Daoy (cell line): ENCODE measurements around the gene LGR4. TPM values are rescaled to one million over a fixed set of nuclear protein-coding genes. Genes with fewer than 3 reads are reported as not detected.
A peak's percentile ranks its signal among the peaks of the same experiment; 100 is the strongest.

Source experiments
- DNase-seq: peaks from one replicate; pipeline ENCODE4 v3.0.0-alpha.2; 2015; ENCODE audit warnings: low read depth
- total RNA-seq: library from RNA; depleted of rRNA; stranded (reverse); fragments of >200 nt; shearing (Covaris generic); gene quantifications from 2 replicates; pipeline ENCODE4 v1.2.3, GENCODE V29; 2014

LGR4 gene
- total RNA-seq, 1 experiment from 2014 or later: 59.3 TPM

- no peak for DNase-seq
These were observed 40.8 kb downstream of the LGR4 start for GRCh38 chr11:27431808-27432207.

- DNase-seq: peak; percentile 32
These were observed 42.7 kb downstream of the LGR4 start for GRCh38 chr11:27429761-27430393.

- no peak for DNase-seq
These were observed 45.2 kb downstream of the LGR4 start for GRCh38 chr11:27427183-27427980.

- no peak for DNase-seq
These were observed 46.8 kb downstream of the LGR4 start for GRCh38 chr11:27425814-27426213.

- DNase-seq: peak; percentile 15
These were observed 49.5 kb downstream of the LGR4 start for GRCh38 chr11:27423125-27423524.

- no peak for DNase-seq
These were observed 50.6 kb downstream of the LGR4 start for GRCh38 chr11:27421819-27422494.

GRCh38 chr11:27420722-27421572, 51.6 kb downstream of the LGR4 start:
- no peak for DNase-seq

GRCh38 chr11:27420217-27420616, 52.4 kb downstream of the LGR4 start:
- no peak for DNase-seq

GRCh38 chr11:27418356-27418755, 54.2 kb downstream of the LGR4 start:
- DNase-seq: no peak

GRCh38 chr11:27416568-27417176, 55.9 kb downstream of the LGR4 start:
- no peak for DNase-seq

GRCh38 chr11:27414644-27415043, 57.9 kb downstream of the LGR4 start:
- no peak for DNase-seq

GRCh38 chr11:27413218-27413617, 59.4 kb downstream of the LGR4 start:
- DNase-seq: no peak

GRCh38 chr11:27412192-27412691, 60.3 kb downstream of the LGR4 start:
- DNase-seq: no peak

- no peak for DNase-seq
These were observed 61.3 kb downstream of the LGR4 start for GRCh38 chr11:27411328-27411727.

- DNase-seq: no peak
These were observed 62.3 kb downstream of the LGR4 start for GRCh38 chr11:27410272-27410671.

GRCh38 chr11:27409742-27410141, 62.8 kb downstream of the LGR4 start:
- no peak for DNase-seq

GRCh38 chr11:27409049-27409448, 63.5 kb downstream of the LGR4 start:
- DNase-seq: no peak

- DNase-seq: no peak
These were observed 64.3 kb downstream of the LGR4 start for GRCh38 chr11:27408246-27408800.

GRCh38 chr11:27406498-27407354, 65.9 kb downstream of the LGR4 start:
- DNase-seq: no peak

GRCh38 chr11:27405134-27405533, 67.5 kb downstream of the LGR4 start:
- no peak for DNase-seq
